AG08395 (cell line): Measurements from ENCODE around the gene ARMC2.

Experiments
- DNase-seq: peaks from one replicate; pipeline ENCODE4 v3.0.0; 2012; ENCODE audit warnings: mixed read lengths, low spot score

The ARMC2 gene

GRCh38 chr6:109019911-109020310, 171.7 kb downstream of the ARMC2 start:
- no peak for DNase-seq

DNA sequence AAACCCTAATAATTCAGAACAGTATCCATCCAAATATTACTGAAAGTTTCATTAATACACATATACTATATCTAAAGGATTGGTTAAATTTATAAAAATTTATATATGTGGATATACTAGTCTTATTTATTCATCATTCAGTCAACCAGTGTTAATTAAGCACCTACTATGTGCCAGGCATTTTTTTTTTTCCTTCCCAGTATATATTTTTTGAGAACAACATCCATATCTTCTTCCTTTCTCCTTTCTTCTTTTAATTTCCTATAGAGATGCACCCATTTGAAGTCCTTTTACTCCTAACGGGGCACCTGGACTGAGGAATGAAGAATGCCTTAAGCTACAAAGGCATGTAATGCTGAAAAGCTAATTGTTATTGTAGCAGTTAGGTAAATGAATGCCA, 173.6 kb downstream of the ARMC2 start:
- no peak for DNase-seq

GRCh38 chr6:109023356-109023925, 175.2 kb downstream of the ARMC2 start:
- DNase-seq: no peak
